Measurements from ENCODE around the gene CSTF1.
"Not testable (repeated sequence)": the region's sequence is repeated elsewhere in the genome, so short reads cannot be mapped to it uniquely, and the experiment has no call there.

CSTF1 gene

GRCh38 chr20:56411287-56411686, 18.8 kb downstream of the CSTF1 start:
- DNase-seq, result not testable (repeated sequence)

GRCh38 chr20:56411759-56412472, 19.5 kb downstream of the CSTF1 start, which contains the start of gene CASS4:
TSS of gene CASS4 (plus strand) at chr20:56412260. CDS start at chr20:56412459, 199 bp downstream.
- DNase-seq, result no peak

- DNase-seq, result no peak
Observed at GRCh38 chr20:56412473-56412790, 20.0 kb downstream of the CSTF1 start.

- no peak for DNase-seq
Observed at GRCh38 chr20:56412949-56413348, 20.5 kb downstream of the CSTF1 start.

- no peak for DNase-seq
Observed at GRCh38 chr20:56414842-56415765, 22.7 kb downstream of the CSTF1 start.

- DNase-seq, result no peak
Observed at GRCh38 chr20:56417402-56417801, 25.0 kb downstream of the CSTF1 start.

GRCh38 chr20:56417911-56418310, 25.5 kb downstream of the CSTF1 start:
- DNase-seq, result no peak

- DNase-seq, result no peak
Observed at GRCh38 chr20:56418385-56418861, 26.0 kb downstream of the CSTF1 start.

- no peak for DNase-seq
Observed at GRCh38 chr20:56420028-56420427, 27.6 kb downstream of the CSTF1 start.

GRCh38 chr20:56420940-56421688, 28.7 kb downstream of the CSTF1 start:
- DNase-seq, result no peak

- no peak for DNase-seq
Observed at GRCh38 chr20:56422076-56422823, 29.8 kb downstream of the CSTF1 start.

- no peak for DNase-seq
Observed at GRCh38 chr20:56422824-56423189, 30.4 kb downstream of the CSTF1 start.

GRCh38 chr20:56423211-56423610, 30.8 kb downstream of the CSTF1 start:
- DNase-seq, result no peak

- no peak for DNase-seq
Observed at GRCh38 chr20:56423886-56424285, 31.4 kb downstream of the CSTF1 start.

- DNase-seq, result no peak
Observed at GRCh38 chr20:56424931-56425330, 32.5 kb downstream of the CSTF1 start.

- no peak for DNase-seq
Observed at GRCh38 chr20:56426026-56426425, 33.6 kb downstream of the CSTF1 start.

GRCh38 chr20:56426926-56427325, 34.5 kb downstream of the CSTF1 start:
- DNase-seq, result no peak

GRCh38 chr20:56427797-56428196, 35.4 kb downstream of the CSTF1 start:
- no peak for DNase-seq

GRCh38 chr20:56428410-56428809, 36.0 kb downstream of the CSTF1 start:
- DNase-seq, result no peak

- no peak for DNase-seq
Observed at GRCh38 chr20:56428881-56429280, 36.4 kb downstream of the CSTF1 start.

- no peak for DNase-seq
Observed at GRCh38 chr20:56429502-56429901, 37.1 kb downstream of the CSTF1 start.

- DNase-seq, result no peak
Observed at GRCh38 chr20:56429941-56430340, 37.5 kb downstream of the CSTF1 start.

- no peak for DNase-seq
Observed at GRCh38 chr20:56430461-56430860, 38.0 kb downstream of the CSTF1 start.
